ENCODE data around the gene MERTK. TPM values are rescaled to one million over a fixed set of nuclear protein-coding genes. Genes with fewer than 3 reads are reported as not detected.

Gene MERTK
- total and polyA plus RNA-seq, 2 of the 13 experiments (the other 11 are each of a cell fraction or from before 2014, with no cell fraction given): 37.3 to 44.7 TPM

- no peak for TF ChIP-seq CREB3 (CRISPR knock-in tag; IDR thresholded peaks at IDR 0.05)
Measured at GRCh38 chr2:111903930-111904439, 5.6 kb downstream of the MERTK start (continued).

- no TSS peak for BruUV-seq (replicated peaks)
- no peaks in the 10 kb centered on the region for H4K20me1 ChIP-seq (ENCODE audit: insufficient read depth, low read length)
- no peak overlapping the region for H2AFZ ChIP-seq (ENCODE audit: low read length)
- no peaks in the 10 kb centered on the region for H3K27me3 ChIP-seq (ENCODE audit: control insufficient read depth in 1 of 2, insufficient read depth in 2 of 2, low read length in 2 of 2)
- no peak for FAIRE-seq
- CTCF ChIA-PET (ENCODE audit: low intra/inter-chr PET ratio, low total read pairs): no interaction called here
- no peak overlapping the region for H3K4me2 ChIP-seq (ENCODE audit: low read depth, low read length)
- in situ Hi-C loops (cut with HindIII; ENCODE audit: extremely low pct_ligation_motif_present, low pct_unique_long_range_greater_than_20kb): no loop called here
- intact Hi-C loops (cut with micrococcal nuclease; ENCODE audit: unreplicated experiment): no loop called here
- H3K9ac ChIP-seq (ENCODE audit: insufficient read depth, low read depth, low read length): no peak overlapping the region
- no peaks in the 10 kb centered on the region for H3K9me3 ChIP-seq (ENCODE audit: low read length)
- H3K4me1 ChIP-seq (ENCODE audit: insufficient read depth, low read length): peaks cover 99% of the 10 kb centered on the region
- DNase-seq (ENCODE audit: low spot score): no peak
- peaks cover 3 to 7% of the 10 kb centered on the region in 2 experiments; a peak in 2 of 5 replicates for H3K36me3 ChIP-seq (replicated peaks in 1 of 2; ENCODE audit: control insufficient read depth in 1 of 2, insufficient read depth in 2 of 2, low read length in 2 of 2)
- POLR2A ChIA-PET: no interaction called here
- WGBS (ENCODE audit: low lambda C conversion rate): 99% methylated on average over 10 of the region's 10 CpGs
- ATAC-seq: no peak
- peaks cover 92% of the 10 kb centered on the region for H3K79me2 ChIP-seq (ENCODE audit: insufficient read depth, low read length)
- peak overlapping the region; percentile 2 for H3K27ac ChIP-seq (ENCODE audit: extremely low read length, insufficient read depth, low read length)
- H3K4me3 ChIP-seq (replicated peaks in 1 of 3; ENCODE audit: insufficient read depth in 1 of 3, low read depth in 2 of 3, low read length in 3 of 3): no peak overlapping the region
- TF ChIP-seq POLR2G (IDR thresholded peaks at IDR 0.05; ENCODE audit: low read depth, low read length) (no peak), CREM (IDR thresholded peaks at IDR 0.05) (no peak), CREM (CRISPR knock-in tag; IDR thresholded peaks at IDR 0.05) (no peak), KDM6A (CRISPR knock-in tag; IDR thresholded peaks at IDR 0.05; ENCODE audit: low read depth) (no peak), ZNF598 (CRISPR knock-in tag; IDR thresholded peaks at IDR 0.05; ENCODE audit: borderline replicate concordance) (no peak), ZNF224 (CRISPR knock-in tag; IDR thresholded peaks at IDR 0.05) (no peak), ZNF414 (CRISPR knock-in tag; IDR thresholded peaks at IDR 0.05) (no peak), ZNF558 (CRISPR knock-in tag; IDR thresholded peaks at IDR 0.05; ENCODE audit: borderline replicate concordance) (no peak), MED8 (CRISPR knock-in tag; IDR thresholded peaks at IDR 0.05; ENCODE audit: insufficient replicate concordance) (no peak)
Measured at GRCh38 chr2:111904726-111905474, 6.5 kb downstream of the MERTK start.
